Measurements from ENCODE around the gene TTC8.

Gene TTC8

DNA sequence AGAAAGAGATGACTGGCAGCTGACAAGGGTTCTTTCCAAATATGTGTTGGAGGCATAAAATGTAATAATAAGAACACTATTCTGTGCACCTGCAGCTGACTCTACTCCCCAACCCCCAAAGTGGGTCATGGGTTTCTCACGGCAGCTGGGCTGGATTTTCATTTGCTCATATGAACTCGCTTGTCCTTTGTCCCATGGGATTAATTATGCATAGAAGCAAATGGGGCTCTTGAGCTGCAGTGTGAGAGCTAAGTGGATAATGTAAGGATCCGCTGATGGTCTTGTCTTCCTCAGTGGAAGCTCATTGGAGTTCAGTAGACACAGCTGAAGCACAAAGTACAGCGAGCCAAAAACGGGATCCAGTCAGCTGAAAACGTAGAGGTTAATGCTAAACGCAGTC lies 46.3 kb downstream of the TTC8 start:
- no peak for DNase-seq

DNA sequence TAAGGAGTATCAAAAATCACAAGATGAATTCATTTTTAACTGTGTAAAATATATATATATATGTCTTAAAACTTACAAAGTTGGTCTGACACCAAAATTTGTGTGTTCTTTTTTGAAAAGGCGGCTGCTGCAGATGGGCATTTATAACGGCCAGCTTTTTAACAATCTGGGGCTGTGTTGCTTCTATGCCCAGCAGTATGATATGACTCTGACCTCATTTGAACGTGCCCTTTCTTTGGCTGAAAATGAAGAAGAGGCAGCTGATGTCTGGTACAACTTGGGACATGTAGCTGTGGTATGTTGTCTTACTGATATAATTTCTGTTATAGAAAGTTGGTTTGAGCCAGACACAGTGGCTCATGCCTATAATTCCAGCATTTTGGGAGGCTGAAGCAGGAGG lies 47.0 kb downstream of the TTC8 start:
- DNase-seq, result no peak

DNA sequence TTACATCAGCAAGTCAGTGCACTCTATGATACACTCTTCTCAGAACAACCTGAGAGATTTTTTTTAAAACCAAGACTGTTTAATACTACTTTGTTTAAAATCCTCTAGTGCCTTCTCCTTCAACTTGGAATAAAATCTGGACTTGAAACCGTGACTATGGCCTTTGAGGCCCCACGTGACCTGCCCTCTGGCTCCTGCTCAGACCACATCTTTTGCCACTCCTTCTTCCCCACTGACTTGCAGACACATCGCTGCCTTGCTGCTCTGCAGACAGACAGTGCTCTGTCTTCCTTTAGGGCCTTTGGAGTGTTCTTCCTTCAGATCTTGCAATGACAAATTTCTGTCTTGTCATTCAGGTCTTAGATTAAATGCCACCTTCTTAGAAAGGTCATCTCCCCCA lies 48.5 kb downstream of the TTC8 start:
- DNase-seq, result no peak

DNA sequence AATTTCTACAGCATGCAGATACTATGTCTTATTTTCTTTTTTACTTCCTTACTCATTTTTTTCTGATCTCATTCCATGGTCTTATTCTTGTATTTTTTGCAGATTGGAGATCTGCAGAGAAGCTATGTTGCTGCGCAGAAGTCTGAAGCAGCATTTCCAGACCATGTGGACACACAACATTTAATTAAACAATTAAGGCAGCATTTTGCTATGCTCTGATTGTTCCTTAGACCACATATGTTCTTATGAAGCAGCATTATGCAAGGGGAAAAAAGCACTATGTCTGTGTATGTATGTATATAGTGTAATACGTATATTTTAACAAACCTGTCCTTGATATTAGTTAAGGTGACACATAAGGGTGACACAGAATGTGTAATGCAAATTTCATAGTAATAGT lies 52.7 kb downstream of the TTC8 start:
- DNase-seq, result no peak

DNA sequence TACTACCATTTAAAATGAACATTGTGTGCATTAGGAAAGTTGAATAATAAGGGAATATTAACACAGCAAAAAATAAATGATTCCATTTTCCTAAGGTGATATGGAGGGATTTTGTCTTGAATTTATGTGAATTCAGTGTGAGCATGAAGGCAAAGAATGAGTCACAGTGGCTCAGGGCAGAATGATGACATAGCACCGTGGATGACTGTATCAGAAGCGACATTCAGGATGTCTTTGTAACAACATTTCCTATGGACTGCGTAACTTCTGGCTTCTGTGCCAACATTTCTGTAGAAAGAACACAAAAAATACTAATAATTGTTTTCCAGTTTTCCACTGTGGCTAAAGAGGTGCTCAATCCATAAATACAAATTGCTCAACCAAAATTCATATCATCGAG lies 54.6 kb downstream of the TTC8 start:
- no peak for DNase-seq

DNA sequence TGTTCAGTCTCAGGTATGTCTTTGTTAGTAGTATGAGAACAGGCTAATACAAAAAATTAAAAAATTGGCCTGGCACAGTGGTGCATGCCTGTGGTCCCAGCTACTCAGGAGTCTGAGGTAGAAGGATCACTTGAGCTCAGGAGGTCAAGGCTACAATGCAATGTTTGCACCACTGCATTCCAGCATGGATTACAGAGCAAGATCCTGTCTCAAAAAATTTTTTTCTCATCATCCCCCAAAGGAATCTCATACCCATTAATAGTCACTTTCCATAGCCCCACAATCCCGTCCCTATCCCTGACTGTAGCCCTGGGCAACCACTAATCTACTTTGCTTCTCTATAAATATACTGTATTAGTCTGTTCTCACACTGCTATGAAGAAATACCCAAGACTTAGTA lies 57.8 kb downstream of the TTC8 start:
- DNase-seq, result no peak

DNA sequence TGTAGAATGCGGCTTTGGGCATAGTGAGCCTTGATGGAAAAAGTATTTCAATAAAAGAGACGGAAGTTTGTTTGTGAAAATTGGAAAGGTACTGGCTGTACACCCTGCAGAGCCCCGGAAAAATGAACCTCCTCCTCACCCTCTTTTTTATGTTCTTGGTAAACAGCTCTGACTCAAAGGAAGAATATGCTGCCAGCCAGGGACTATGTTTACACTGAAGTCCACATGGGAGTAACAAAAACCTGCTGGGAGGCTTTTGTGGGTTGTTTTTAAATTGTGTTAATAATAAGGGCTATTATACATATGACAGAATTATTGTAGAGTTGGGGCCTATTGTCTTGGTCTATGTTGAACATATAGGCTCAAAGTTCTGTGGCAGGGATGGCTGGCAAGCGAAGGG lies 70.7 kb downstream of the TTC8 start:
- DNase-seq, result no peak

DNA sequence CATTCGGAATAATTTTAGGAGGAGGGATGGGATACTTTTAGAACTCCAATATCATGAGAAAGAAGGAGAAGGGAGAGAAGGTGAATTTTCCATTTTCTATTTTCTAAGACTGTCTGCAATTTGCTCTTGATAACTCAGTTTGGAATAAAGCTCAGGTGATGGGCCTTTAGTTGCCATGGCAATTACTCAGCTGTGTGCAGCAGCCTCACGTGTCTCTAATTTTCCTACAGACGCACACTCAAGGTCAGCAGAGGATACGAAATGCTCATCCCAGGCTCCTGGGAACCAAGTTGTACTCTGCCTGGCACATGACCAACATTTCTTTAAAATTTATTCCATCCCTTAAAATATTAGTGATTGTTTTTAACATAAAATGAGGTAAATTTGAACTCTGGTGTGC lies 76.7 kb downstream of the TTC8 start:
- DNase-seq, result no peak

DNA sequence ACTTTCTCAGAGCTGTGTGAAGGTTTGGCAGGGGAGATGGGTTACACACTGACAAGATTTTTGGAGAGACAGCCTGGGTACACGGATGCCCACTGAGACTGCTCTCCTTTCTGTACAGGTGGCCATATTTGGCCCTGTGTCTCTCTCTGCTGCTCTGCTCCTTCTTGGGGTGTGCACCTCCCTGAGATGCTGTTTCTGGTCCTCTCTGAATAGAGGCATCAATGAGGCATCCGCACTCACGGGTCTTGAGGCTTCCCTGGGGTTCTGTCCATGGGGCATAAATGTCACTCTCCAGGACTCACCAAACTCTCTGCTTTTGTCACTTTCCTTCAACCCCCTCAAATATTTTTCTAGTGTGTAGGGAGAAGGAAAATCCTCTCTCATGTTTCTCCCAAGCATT lies 77.5 kb downstream of the TTC8 start:
- no peak for DNase-seq

DNA sequence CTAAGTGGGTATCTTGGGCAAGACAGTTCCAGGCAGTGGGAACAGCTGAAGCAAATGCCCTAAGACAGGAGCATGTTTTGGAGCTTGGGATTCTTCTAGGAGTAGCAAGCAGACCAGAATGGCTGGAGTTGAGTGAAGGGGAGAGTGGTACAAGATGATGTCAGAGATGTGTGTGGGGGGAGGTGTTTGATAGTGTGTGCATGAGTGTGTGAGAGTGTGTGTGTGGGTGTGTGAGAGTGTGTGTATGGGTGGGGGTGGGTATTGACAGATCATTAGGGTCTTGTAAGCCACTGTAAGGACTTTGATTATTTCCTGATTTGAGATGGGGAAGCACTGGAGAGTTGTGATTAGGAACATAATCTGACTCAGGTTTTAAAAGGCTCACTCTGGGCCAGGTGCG lies 78.4 kb downstream of the TTC8 start:
- no peak for DNase-seq

DNA sequence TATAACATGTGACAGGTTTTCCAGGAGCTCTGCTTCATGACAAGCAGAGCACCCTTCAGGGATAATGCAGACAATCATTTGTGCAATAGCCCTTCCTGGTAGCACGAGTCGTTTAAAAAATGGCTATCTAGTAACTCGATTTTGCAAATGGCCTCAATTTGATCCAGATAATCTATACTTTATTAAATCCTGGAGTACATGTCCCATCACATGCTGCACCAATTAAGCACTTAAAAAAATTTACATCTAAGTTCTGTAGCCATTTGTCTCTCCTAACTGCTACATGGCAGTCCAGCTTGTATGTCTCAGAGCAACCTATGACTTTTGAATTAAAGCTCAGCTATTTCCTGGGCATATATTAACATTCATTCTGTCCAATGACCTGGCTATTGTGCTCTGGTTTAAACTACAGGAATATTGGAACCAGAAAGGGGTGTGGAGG lies 79.8 kb downstream of the TTC8 start:
- no peak for DNase-seq

DNA sequence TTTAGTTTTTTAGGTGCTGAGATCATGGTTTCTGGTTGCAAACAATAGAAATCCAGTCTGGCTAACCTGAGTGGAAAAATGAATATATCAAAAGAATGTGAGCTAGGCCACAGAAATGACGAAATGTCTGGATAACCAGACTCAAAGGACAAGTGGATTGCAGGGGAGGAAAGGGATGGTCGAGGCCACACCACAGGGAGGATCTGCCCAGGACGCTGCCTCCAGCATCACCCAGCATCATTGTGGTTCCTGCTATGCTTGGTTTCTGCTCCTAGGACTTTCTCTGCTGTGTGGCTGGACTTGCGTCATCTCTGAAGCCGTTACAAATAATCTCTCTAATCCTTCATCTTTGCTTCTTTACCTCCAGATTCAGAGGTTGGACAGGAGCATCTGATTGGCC lies 80.4 kb downstream of the TTC8 start:
- DNase-seq, result no peak

DNA sequence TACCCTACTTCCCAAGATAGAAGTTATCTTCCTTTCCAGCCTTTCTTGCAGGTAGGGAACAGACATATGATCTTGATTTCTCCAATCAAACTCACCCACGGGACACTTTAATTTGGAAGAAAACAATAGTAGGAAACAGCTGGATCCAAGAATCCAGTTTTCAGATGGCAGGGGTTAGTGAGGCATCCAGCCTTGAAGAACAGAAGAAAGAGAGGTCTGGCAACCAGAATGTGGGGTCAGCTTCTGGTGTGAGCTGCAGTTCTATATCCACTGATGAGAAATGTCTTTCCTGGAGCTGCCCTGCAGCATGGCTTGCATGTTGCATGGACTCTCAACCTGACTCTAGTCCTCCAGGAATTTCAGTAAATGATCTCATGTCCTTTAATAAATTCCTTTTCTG lies 83.8 kb downstream of the TTC8 start:
- DNase-seq, result no peak

DNA sequence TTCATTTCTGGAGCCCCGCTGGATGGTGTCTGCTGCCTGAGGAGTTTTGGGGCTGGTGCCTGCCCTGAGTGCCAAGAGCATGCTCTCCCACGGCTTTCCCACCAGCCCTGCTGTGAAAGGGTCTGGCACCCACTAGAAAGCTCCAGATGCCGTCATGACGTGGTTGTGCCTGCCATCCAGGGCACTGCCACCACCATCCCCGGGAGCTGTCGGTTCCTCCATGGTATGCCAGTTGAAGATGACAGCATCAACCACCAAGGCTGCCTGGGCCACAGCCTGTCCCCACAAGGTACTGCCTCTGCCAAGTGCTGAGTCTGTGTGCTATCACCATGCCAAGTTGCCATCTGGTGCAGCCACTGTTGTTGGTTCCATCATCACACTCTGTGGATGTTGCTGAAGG lies 85.9 kb downstream of the TTC8 start:
- no peak for DNase-seq

DNA sequence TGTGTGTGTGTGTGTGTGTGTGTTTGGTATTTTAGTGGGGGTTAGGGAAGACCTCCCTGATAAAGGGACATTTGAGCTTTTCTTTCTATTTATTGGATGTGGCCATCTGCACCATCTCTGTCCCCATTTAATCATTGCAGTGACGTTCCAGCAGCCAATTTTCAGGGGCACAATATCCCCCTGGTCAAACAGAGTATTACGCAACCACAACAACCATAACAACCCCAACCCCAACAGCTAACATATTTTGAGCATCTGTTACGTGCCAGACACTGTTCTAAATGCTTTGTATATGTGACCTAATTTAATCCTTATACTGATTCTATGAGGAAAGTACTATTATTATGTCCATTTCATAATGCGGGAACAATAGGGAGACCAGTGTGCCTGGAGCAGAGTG lies 87.4 kb downstream of the TTC8 start:
- DNase-seq, result no peak

DNA sequence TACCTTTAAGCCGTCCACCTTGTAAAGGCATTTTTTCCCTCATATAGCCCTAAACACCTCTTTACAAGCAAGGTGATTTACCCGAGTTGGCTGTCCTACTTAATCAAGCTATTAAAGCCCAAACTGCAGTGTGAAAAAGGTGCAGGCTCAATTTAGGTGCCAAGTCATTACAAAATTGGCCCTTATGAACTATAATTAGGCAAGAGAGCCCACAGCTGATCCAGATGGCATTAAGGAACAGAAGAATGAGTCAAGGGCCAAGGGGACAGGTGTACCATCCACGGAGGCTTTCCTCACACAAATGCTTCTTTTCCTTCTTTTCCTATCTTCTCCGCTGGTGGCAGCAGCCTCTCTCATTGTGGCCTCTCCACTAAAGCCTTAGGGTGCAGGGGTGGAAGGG lies 90.5 kb downstream of the TTC8 start:
- no peak for DNase-seq

DNA sequence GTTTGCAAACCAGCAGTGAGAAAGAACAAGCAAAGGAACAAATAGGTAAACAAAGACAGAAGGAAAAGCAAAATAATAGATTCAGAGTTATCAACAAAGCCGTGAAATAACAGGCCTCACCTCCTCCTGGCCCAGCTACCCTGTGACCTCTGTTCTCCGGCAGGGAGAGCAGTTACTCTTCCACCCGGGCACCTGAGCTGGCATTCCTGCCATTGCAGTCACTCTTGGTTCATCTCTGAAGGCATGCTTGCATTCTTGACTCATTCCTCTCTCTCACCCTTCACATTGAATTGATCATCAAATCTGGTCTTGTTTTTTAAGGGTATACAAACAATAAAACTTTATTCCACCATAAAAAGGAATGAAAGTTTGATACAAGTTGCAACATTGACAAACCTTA lies 95.1 kb downstream of the TTC8 start:
- no peak for DNase-seq

Data from CD4-positive, alpha-beta T cell treated with Interferon gamma for 1 hour (primary cell).